ENCODE data around the gene SCGB2B2.

SCGB2B2 gene

DNA sequence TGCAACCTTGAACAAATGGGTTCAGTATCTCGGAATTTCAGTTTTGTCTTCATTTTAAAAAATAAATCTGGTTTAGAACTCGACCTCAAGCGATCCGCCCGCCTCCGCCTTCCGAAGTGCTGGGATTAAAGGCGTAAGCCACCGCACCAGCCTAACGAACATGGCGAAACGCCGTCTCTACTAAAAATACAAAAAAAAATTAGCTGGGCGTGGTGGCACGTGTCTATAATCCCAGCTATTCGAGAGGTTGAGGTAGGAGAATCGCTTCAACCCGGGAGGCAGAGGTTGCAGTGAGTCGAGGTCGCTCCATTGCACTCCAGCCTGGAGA is 1.1 kb upstream of the SCGB2B2 start (continued):
- TF ChIP-seq, protein P1, sequence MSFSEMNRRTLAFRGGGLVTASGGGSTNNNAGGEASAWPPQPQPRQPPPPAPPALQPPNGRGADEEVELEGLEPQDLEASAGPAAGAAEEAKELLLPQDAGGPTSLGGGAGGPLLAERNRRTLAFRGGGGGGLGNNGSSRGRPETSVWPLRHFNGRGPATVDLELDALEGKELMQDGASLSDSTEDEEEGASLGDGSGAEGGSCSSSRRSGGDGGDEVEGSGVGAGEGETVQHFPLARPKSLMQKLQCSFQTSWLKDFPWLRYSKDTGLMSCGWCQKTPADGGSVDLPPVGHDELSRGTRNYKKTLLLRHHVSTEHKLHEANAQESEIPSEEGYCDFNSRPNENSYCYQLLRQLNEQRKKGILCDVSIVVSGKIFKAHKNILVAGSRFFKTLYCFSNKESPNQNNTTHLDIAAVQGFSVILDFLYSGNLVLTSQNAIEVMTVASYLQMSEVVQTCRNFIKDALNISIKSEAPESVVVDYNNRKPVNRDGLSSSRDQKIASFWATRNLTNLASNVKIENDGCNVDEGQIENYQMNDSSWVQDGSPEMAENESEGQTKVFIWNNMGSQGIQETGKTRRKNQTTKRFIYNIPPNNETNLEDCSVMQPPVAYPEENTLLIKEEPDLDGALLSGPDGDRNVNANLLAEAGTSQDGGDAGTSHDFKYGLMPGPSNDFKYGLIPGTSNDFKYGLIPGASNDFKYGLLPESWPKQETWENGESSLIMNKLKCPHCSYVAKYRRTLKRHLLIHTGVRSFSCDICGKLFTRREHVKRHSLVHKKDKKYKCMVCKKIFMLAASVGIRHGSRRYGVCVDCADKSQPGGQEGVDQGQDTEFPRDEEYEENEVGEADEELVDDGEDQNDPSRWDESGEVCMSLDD (tag by site-specific recombination; IDR thresholded peaks at IDR 0.05): no peak
- TF ChIP-seq, protein P2, sequence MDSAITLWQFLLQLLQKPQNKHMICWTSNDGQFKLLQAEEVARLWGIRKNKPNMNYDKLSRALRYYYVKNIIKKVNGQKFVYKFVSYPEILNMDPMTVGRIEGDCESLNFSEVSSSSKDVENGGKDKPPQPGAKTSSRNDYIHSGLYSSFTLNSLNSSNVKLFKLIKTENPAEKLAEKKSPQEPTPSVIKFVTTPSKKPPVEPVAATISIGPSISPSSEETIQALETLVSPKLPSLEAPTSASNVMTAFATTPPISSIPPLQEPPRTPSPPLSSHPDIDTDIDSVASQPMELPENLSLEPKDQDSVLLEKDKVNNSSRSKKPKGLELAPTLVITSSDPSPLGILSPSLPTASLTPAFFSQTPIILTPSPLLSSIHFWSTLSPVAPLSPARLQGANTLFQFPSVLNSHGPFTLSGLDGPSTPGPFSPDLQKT (IDR thresholded peaks at IDR 0.05; ENCODE audit: borderline replicate concordance, low read depth, low read length): no peak
- TF ChIP-seq, protein P3, sequence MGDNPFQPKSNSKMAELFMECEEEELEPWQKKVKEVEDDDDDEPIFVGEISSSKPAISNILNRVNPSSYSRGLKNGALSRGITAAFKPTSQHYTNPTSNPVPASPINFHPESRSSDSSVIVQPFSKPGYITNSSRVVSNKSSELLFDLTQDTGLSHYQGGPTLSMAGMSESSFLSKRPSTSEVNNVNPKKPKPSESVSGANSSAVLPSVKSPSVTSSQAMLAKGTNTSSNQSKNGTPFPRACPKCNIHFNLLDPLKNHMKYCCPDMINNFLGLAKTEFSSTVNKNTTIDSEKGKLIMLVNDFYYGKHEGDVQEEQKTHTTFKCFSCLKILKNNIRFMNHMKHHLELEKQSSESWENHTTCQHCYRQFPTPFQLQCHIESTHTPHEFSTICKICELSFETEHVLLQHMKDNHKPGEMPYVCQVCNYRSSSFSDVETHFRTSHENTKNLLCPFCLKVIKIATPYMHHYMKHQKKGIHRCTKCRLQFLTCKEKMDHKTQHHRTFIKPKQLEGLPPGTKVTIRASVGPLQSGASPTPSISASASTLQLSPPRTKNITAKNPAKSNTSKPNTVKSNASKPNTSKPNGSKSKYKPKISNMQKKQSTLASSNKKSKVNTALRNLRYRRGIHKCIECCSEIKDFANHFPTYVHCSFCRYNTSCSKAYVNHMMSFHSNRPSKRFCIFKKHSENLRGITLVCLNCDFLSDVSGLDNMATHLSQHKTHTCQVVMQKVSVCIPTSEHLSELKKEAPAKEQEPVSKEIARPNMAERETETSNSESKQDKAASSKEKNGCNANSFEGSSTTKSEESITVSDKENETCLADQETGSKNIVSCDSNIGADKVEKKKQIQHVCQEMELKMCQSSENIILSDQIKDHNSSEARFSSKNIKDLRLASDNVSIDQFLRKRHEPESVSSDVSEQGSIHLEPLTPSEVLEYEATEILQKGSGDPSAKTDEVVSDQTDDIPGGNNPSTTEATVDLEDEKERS (tag by site-specific recombination; IDR thresholded peaks at IDR 0.05): peak; percentile 43
- TF ChIP-seq, protein P4, sequence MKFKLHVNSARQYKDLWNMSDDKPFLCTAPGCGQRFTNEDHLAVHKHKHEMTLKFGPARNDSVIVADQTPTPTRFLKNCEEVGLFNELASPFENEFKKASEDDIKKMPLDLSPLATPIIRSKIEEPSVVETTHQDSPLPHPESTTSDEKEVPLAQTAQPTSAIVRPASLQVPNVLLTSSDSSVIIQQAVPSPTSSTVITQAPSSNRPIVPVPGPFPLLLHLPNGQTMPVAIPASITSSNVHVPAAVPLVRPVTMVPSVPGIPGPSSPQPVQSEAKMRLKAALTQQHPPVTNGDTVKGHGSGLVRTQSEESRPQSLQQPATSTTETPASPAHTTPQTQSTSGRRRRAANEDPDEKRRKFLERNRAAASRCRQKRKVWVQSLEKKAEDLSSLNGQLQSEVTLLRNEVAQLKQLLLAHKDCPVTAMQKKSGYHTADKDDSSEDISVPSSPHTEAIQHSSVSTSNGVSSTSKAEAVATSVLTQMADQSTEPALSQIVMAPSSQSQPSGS (tag by site-specific recombination; IDR thresholded peaks at IDR 0.05; ENCODE audit: low read depth): no peak
- TF ChIP-seq KLF9 (tag by site-specific recombination; IDR thresholded peaks at IDR 0.05; ENCODE audit: low read depth) (no peak), ZNF621 (tag by site-specific recombination; IDR thresholded peaks at IDR 0.05) (no peak)

DNA sequence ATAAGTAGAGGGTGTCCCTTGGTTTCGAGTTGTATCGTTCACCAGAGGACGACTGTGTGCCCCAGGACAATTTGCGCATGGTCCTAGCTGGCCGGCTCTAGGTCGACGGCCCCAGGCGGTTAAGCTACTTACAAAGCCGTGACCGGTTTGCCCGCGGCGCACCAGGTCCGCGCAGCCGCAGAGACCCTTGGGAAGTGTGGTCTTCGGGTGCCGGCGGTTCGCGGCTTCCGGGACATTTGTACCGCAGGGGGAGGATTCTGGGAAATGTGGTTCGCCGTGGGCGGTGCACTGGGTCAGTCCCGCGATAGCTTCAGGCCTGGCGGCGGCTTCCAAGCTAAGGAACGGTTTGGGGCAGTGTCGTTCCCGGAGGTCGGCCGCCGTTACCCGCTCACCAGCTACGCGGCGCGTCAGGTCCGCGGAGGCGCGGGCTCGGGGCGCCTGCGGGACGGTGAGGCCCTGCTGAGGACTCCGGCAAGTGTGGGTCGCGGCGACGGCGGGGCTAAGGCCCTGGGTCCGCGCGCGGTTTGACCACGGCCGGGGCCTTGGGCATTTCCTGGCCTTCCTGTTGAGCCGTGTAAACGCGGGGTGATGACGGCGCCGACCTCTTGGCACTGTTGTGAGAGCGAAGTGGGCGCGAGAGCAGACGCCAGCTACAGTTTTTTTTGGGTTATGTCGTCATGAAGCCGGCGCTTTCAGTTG is 576 bp upstream of the SCGB2B2 start, which contains the start of gene ZNF302:
ZNF302 (plus strand) TSS at position 293 of the 699 bp plus-strand sequence. CDS start 1,127 bp downstream, outside the sequence.
- peak within 1 kb of the TSS; percentile 68 for H3K4me3 ChIP-seq (ENCODE audit: low read depth, low read length)
- ChIA-PET POLR2A (interaction anchor here (0.5 to 2.1 kb wide), 32 partner anchors 9 to 1450 kb away, joined by 3 to 24 read pairs (median 4); partner anchors contain the start of genes COX6B1, FXYD7, GRAMD1A and POLR2I), CTCF (interaction anchor here (0.5 to 4.3 kb wide), 10 partner anchors 15 to 1015 kb away, joined by 3 to 34 read pairs (median 4); no protein-coding TSS in a partner anchor)
- H3K9me3 ChIP-seq (ENCODE audit: control insufficient read depth, insufficient read depth, low read depth, low read length): peaks cover 30% of the 10 kb centered on the region
- peaks cover 42 to 45% of the 10 kb centered on the region in 2 experiments for H3K36me3 ChIP-seq (ENCODE audit: control insufficient read depth in 2 of 2, insufficient read depth in 1 of 2, low read length in 2 of 2)
- H3K4me1 ChIP-seq (ENCODE audit: control insufficient read depth, insufficient read depth, low read length): peaks cover 12% of the 10 kb centered on the region
- peak within 1 kb of the TSS; percentile 94 for H3K27ac ChIP-seq (ENCODE audit: extremely low read depth, low read depth, low read length)
- TF ChIP-seq, protein P5, sequence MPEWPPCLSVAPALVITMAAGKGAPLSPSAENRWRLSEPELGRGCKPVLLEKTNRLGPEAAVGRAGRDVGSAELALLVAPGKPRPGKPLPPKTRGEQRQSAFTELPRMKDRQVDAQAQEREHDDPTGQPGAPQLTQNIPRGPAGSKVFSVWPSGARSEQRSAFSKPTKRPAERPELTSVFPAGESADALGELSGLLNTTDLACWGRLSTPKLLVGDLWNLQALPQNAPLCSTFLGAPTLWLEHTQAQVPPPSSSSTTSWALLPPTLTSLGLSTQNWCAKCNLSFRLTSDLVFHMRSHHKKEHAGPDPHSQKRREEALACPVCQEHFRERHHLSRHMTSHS (tag by site-specific recombination; IDR thresholded peaks at IDR 0.05): 0 out of 2 replicates have a peak, but pooled peaks have one; percentile 39
- TF ChIP-seq ZNF266 (tag by site-specific recombination; IDR thresholded peaks at IDR 0.05; ENCODE audit: low read depth) (no peak), ZFHX2 (tag by site-specific recombination; conservative IDR thresholded peaks at IDR 0.05) (peak; percentile 95), ZNF169 (tag by site-specific recombination; IDR thresholded peaks at IDR 0.05) (0 out of 2 replicates have a peak, but pooled peaks have one; percentile 46), ZNF121 (tag by site-specific recombination; IDR thresholded peaks at IDR 0.05) (peak; percentile 68), GFI1B (tag by site-specific recombination; IDR thresholded peaks at IDR 0.05) (no peak; the same call in 1 of the 2 replicates), ZNF792 (tag by site-specific recombination; IDR thresholded peaks at IDR 0.05) (peak; percentile 43; the same call in 1 of the 2 replicates), SCRT2 (tag by site-specific recombination; IDR thresholded peaks at IDR 0.05) (peak; percentile 98), ZNF2 (tag by site-specific recombination; IDR thresholded peaks at IDR 0.05) (peak; percentile 92), ZNF48 (tag by site-specific recombination; IDR thresholded peaks at IDR 0.05) (no peak), ZNF785 (tag by site-specific recombination; IDR thresholded peaks at IDR 0.05) (peak; percentile 87; the same call in 1 of the 2 replicates), ZFP69B (tag by site-specific recombination; IDR thresholded peaks at IDR 0.05) (peak; percentile 60), ZNF558 (tag by site-specific recombination; IDR thresholded peaks at IDR 0.05) (peak; percentile 43; the same call in 1 of the 2 replicates), ZNF768 (tag by site-specific recombination; IDR thresholded peaks at IDR 0.05) (no peak)
- TF ChIP-seq, protein P6, sequence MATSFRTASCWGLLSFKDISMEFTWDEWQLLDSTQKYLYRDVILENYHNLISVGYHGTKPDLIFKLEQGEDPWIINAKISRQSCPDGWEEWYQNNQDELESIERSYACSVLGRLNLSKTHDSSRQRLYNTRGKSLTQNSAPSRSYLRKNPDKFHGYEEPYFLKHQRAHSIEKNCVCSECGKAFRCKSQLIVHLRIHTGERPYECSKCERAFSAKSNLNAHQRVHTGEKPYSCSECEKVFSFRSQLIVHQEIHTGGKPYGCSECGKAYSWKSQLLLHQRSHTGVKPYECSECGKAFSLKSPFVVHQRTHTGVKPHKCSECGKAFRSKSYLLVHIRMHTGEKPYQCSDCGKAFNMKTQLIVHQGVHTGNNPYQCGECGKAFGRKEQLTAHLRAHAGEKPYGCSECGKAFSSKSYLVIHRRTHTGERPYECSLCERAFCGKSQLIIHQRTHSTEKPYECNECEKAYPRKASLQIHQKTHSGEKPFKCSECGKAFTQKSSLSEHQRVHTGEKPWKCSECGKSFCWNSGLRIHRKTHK (tag by site-specific recombination; IDR thresholded peaks at IDR 0.05): no peak
- TF ChIP-seq, protein P7, sequence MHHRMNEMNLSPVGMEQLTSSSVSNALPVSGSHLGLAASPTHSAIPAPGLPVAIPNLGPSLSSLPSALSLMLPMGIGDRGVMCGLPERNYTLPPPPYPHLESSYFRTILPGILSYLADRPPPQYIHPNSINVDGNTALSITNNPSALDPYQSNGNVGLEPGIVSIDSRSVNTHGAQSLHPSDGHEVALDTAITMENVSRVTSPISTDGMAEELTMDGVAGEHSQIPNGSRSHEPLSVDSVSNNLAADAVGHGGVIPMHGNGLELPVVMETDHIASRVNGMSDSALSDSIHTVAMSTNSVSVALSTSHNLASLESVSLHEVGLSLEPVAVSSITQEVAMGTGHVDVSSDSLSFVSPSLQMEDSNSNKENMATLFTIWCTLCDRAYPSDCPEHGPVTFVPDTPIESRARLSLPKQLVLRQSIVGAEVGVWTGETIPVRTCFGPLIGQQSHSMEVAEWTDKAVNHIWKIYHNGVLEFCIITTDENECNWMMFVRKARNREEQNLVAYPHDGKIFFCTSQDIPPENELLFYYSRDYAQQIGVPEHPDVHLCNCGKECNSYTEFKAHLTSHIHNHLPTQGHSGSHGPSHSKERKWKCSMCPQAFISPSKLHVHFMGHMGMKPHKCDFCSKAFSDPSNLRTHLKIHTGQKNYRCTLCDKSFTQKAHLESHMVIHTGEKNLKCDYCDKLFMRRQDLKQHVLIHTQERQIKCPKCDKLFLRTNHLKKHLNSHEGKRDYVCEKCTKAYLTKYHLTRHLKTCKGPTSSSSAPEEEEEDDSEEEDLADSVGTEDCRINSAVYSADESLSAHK (tag by site-specific recombination; IDR thresholded peaks at IDR 0.05): peak; percentile 37

Measured in HEK293 (cell line).